SK-N-SH treated with all-trans-retinoic acid at 6 μM for 48 hours (cell line): ENCODE data around the gene ARSB.
A peak's percentile ranks its signal among the peaks of the same experiment; 100 is the strongest.

Experiments used
- ATAC-seq: fragments of 200-7000 bp; cut with Tn5 transposase; 3 replicates; pipeline ENCODE4 v1.9.1; 2020; ENCODE audit warnings: mild to moderate bottlenecking, moderate library complexity
- ARNTL ChIP-seq: fragments of 450-650 bp; formaldehyde crosslinking; IDR thresholded peaks from 2 replicates; pipeline ENCODE4 v1.5.0; 2020; ENCODE audit warnings: low read depth, mild to moderate bottlenecking, moderate library complexity, borderline replicate concordance
- BACH2 ChIP-seq: fragments of 250-450 bp; sonication (Bioruptor Pico); IDR thresholded peaks from 2 replicates; pipeline ENCODE4 v1.9.0; 2021; ENCODE audit warnings: mild to moderate bottlenecking, borderline replicate concordance
- CREB5 ChIP-seq: fragments of 250-450 bp; sonication (Bioruptor Pico); IDR thresholded peaks from 2 replicates; pipeline ENCODE4 v1.5.1; 2020; ENCODE audit warnings: low read depth, mild to moderate bottlenecking, moderate library complexity
- ESRRG ChIP-seq: fragments of 250-450 bp; sonication (Bioruptor Pico); IDR thresholded peaks from 2 replicates; pipeline ENCODE4 v1.6.1; 2021; ENCODE audit warnings: mild to moderate bottlenecking
- GLIS3 ChIP-seq: fragments of 250-450 bp; sonication (Bioruptor Pico); IDR thresholded peaks from 2 replicates; pipeline ENCODE4 v1.5.0; 2020; ENCODE audit warnings: mild to moderate bottlenecking, moderate library complexity
- ISL1 ChIP-seq: fragments of 250-450 bp; sonication (Bioruptor Pico); IDR thresholded peaks from 2 replicates; pipeline ENCODE4 v2.1.2; 2022; ENCODE audit warnings: mild to moderate bottlenecking, moderate library complexity
- OSR1 ChIP-seq: fragments of 250-450 bp; sonication (Bioruptor Pico); IDR thresholded peaks from 2 replicates; pipeline ENCODE4 v1.8.0; 2022; ENCODE audit warnings: moderate library complexity, mild to moderate bottlenecking, inconsistent platforms
- PATZ1 ChIP-seq: fragments of 250-450 bp; sonication (Bioruptor Pico); IDR thresholded peaks from 2 replicates; pipeline ENCODE4 v1.8.0; 2020; ENCODE audit warnings: mild to moderate bottlenecking, moderate library complexity, borderline replicate concordance
- PPARA ChIP-seq: fragments of 250-450 bp; sonication (Bioruptor Pico); IDR thresholded peaks from 2 replicates; pipeline ENCODE4 v1.5.0; 2020; ENCODE audit warnings: mild to moderate bottlenecking, borderline replicate concordance
- RARB ChIP-seq: fragments of 250-450 bp; sonication (Bioruptor Pico); IDR thresholded peaks from 2 replicates; pipeline ENCODE4 v1.8.0; 2021; ENCODE audit warnings: mild to moderate bottlenecking, moderate library complexity
- SNAI2 ChIP-seq: fragments of 250-450 bp; sonication (Bioruptor Pico); IDR thresholded peaks from 2 replicates; pipeline ENCODE4 v1.5.0; 2020; ENCODE audit warnings: mild to moderate bottlenecking, moderate library complexity
- TCF4 ChIP-seq: fragments of 250-450 bp; sonication (Bioruptor Pico); IDR thresholded peaks from 2 replicates; pipeline ENCODE4 v1.8.0; 2021; ENCODE audit warnings: mild to moderate bottlenecking, moderate library complexity, borderline replicate concordance
- TOX ChIP-seq: fragments of 250-450 bp; sonication (Bioruptor Pico); IDR thresholded peaks from 2 replicates; pipeline ENCODE4 v1.8.0; 2021; ENCODE audit warnings: mild to moderate bottlenecking, moderate library complexity, borderline replicate concordance
- ZC3H10 ChIP-seq: fragments of 250-450 bp; sonication (Bioruptor Pico); IDR thresholded peaks from 2 replicates; pipeline ENCODE4 v1.5.1; 2021; ENCODE audit warnings: mild to moderate bottlenecking, moderate library complexity
- ZFP3 ChIP-seq: fragments of 250-450 bp; sonication (Bioruptor Pico); IDR thresholded peaks from 2 replicates; pipeline ENCODE4 v1.5.0; 2020; ENCODE audit warnings: mild to moderate bottlenecking, moderate library complexity
- ZNF565 ChIP-seq: fragments of 450-650 bp; formaldehyde crosslinking; conservative IDR thresholded peaks from 2 replicates; pipeline ENCODE4 v1.5.0; 2020; ENCODE audit warnings: low read depth, mild to moderate bottlenecking, moderate library complexity
- ZNF70 ChIP-seq: fragments of 450-650 bp; formaldehyde crosslinking; IDR thresholded peaks from 2 replicates; pipeline ENCODE4 v1.5.0; 2020; ENCODE audit warnings: mild to moderate bottlenecking, moderate library complexity
- TF ChIP-seq, protein P1 (sequence below): fragments of 250-450 bp; sonication (Bioruptor Pico); IDR thresholded peaks from 2 replicates; pipeline ENCODE4 v1.5.0; 2020; ENCODE audit warnings: mild to moderate bottlenecking, moderate library complexity
- TF ChIP-seq, protein P2 (sequence below): fragments of 250-450 bp; sonication (Bioruptor Pico); IDR thresholded peaks from 2 replicates; pipeline ENCODE4 v1.8.0; 2021; ENCODE audit warnings: low read depth, mild to moderate bottlenecking, moderate library complexity, borderline replicate concordance

ARSB gene

GRCh38 chr5:78813286-78813685 lies 171.8 kb downstream of the ARSB start (continued):
- TF ChIP-seq CREB5 (no peak), GLIS3 (CRISPR knock-in tag) (no peak), RARB (CRISPR knock-in tag) (no peak), OSR1 (no peak), ZNF565 (CRISPR knock-in tag) (no peak), SNAI2 (CRISPR knock-in tag) (no peak), ARNTL (CRISPR knock-in tag) (no peak)

GRCh38 chr5:78811866-78812265 lies 173.2 kb downstream of the ARSB start:
- peak; percentile 6; the same call in 1 of the 3 replicates for ATAC-seq
- TF ChIP-seq OSR1 (no peak), PATZ1 (CRISPR knock-in tag) (no peak), CREB5 (no peak), PPARA (CRISPR knock-in tag) (no peak), TOX (CRISPR knock-in tag) (no peak), ISL1 (no peak), ZFP3 (CRISPR knock-in tag) (no peak), RARB (CRISPR knock-in tag) (no peak), ZNF565 (CRISPR knock-in tag) (no peak), ZC3H10 (CRISPR knock-in tag) (no peak), BACH2 (CRISPR knock-in tag) (no peak)
- TF ChIP-seq, all 23 proteins: peak for 0

DNA sequence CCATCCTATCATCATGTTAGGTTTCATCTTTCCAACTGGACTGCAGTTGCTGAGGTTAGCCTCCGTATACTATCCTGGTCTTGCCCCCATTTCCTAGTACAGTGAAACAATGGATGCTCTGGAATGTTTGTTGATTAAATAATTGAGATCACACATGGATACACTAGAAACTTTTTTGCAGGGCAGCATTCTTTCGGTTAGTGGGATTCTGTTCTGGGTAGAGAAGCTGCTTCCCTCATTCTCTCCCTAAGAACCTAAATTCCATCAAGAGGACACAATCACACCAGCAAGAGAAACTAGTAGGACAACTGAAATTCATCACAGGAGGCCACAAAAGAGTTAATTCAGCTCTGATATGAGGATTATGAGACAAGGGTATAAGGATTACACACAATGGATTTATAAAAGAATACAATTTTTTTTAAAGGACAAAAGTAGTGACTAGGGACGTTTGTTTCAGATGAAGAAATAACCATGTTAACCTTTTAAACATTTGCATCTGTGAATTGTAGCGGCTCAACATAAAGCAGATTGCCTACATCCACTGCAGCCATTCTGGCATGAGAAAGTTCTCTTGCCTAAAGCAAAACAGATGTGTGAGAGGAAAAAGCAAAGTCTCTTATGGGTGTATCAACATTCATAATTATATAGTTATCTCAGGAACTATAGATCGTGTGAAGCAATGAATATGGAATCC lies 173.8 kb downstream of the ARSB start:
- ATAC-seq: peak; percentile 57
- TF ChIP-seq ARNTL (CRISPR knock-in tag) (no peak), ZNF70 (CRISPR knock-in tag) (0 out of 2 replicates have a peak, but pooled peaks have one; percentile 45), TCF4 (CRISPR knock-in tag) (peak; percentile 93), BACH2 (CRISPR knock-in tag) (no peak), ESRRG (no peak)
- TF ChIP-seq, protein P1, sequence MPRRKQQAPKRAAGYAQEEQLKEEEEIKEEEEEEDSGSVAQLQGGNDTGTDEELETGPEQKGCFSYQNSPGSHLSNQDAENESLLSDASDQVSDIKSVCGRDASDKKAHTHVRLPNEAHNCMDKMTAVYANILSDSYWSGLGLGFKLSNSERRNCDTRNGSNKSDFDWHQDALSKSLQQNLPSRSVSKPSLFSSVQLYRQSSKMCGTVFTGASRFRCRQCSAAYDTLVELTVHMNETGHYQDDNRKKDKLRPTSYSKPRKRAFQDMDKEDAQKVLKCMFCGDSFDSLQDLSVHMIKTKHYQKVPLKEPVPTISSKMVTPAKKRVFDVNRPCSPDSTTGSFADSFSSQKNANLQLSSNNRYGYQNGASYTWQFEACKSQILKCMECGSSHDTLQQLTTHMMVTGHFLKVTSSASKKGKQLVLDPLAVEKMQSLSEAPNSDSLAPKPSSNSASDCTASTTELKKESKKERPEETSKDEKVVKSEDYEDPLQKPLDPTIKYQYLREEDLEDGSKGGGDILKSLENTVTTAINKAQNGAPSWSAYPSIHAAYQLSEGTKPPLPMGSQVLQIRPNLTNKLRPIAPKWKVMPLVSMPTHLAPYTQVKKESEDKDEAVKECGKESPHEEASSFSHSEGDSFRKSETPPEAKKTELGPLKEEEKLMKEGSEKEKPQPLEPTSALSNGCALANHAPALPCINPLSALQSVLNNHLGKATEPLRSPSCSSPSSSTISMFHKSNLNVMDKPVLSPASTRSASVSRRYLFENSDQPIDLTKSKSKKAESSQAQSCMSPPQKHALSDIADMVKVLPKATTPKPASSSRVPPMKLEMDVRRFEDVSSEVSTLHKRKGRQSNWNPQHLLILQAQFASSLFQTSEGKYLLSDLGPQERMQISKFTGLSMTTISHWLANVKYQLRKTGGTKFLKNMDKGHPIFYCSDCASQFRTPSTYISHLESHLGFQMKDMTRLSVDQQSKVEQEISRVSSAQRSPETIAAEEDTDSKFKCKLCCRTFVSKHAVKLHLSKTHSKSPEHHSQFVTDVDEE (CRISPR knock-in tag): peak; percentile 60

DNA sequence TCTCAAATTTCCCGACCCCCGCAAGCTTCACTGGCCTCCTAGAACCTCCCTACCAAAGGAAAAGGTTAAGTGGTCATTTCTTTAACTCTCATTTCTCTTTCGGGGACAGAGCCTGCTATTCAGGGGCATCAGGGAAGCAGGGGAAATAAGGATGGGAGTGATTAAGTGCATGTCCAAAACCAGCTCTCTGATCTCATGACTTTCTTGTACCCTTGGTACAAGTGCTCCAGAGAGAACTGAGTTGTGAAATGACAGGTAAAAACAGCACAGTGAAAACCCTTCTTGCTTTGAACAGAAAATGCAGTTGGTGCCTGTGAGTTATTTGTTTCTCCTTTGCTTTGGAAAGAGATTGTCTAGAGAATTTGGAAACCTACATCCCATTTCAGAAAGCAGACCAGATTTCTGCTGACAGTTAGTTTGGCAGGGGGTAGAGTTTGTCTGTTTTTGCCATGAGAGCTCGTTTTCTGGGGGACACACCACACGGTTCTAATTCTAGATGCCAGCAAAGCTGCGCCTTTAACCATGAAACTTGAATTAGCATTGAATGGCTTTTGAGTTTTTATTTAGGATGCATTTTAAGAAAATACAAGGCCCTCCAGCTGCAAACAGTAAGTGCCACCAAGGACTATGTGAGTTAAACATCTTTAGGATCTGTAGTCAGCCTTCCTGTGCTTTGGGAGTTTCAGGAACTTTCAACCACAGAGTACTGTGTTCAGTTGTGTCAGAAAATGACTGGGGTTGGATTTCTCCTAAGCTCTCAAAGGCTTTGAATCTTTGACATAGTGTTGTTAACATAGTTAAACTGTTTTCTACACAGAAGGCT lies 174.8 kb downstream of the ARSB start:
- no peak for ATAC-seq
- TF ChIP-seq ZNF565 (CRISPR knock-in tag) (no peak), ESRRG (no peak), ISL1 (no peak), SNAI2 (CRISPR knock-in tag) (no peak), ARNTL (CRISPR knock-in tag) (no peak), ZC3H10 (CRISPR knock-in tag) (no peak), PATZ1 (CRISPR knock-in tag) (no peak)
- TF ChIP-seq, protein P1 (CRISPR knock-in tag): no peak
- TF ChIP-seq, protein P2, sequence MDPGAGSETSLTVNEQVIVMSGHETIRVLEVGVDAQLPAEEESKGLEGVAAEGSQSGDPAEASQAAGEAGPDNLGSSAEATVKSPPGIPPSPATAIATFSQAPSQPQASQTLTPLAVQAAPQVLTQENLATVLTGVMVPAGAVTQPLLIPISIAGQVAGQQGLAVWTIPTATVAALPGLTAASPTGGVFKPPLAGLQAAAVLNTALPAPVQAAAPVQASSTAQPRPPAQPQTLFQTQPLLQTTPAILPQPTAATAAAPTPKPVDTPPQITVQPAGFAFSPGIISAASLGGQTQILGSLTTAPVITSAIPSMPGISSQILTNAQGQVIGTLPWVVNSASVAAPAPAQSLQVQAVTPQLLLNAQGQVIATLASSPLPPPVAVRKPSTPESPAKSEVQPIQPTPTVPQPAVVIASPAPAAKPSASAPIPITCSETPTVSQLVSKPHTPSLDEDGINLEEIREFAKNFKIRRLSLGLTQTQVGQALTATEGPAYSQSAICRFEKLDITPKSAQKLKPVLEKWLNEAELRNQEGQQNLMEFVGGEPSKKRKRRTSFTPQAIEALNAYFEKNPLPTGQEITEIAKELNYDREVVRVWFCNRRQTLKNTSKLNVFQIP (CRISPR knock-in tag): no peak
